ENCODE results near the gene TGIF2LX. TPM values are rescaled to one million over a fixed set of nuclear protein-coding genes. Genes with fewer than 3 reads are reported as not detected.

The TGIF2LX gene
- not detected in 2 replicates for total RNA-seq

GRCh38 chrX:89921665-89922064 is at the start of gene TGIF2LX:
Gene TGIF2LX (plus strand): TSS chrX:89921908. CDS start chrX:89922086, 178 bp downstream.

